ENCODE data around the gene OPN4. TPM values are rescaled to one million over a fixed set of nuclear protein-coding genes. Genes with fewer than 3 reads are reported as not detected.
A peak's percentile ranks its signal among the peaks of the same experiment; 100 is the strongest.

Gene OPN4
- total and polyA plus RNA-seq, 2 of the 8 experiments (the other 6 are each of a cell fraction or from before 2014, with no cell fraction given) = not detected

DNA sequence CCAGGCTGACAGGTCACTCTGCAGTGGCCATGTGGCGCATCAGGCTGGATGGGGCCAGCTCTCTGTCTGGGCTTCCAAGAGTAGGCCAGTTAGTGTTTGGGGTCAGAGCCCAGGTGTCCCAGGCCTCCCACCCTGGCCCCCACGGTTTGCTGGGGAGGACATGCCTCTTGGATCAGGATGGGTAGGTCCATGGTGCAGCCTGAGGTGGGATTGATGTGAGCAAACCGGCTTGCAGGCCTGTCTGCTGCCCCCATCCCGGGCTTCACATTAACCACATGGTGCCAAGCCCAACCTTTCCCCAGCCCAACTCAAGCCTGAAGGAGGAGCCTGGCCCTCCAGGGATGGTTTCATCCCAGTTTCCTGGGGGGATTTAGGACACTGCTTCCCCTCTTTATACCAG lies 53.2 kb downstream of the OPN4 start:
- Histone ChIP-seq H4K8ac (ENCODE audit: extremely low read depth, insufficient read depth, low read length) (no peak overlapping the region; the same call in 1 of the 2 replicates), H4K5ac (ENCODE audit: insufficient read length, low read depth, low read length) (no peak overlapping the region), H3K4me1 (replicated peaks in 1 of 4; ENCODE audit: control insufficient read depth in 3 of 4, insufficient read depth in 4 of 4, low read length in 3 of 4) (peaks cover 0 to 20% (median 11%) of the 10 kb centered on the region in 4 experiments; a peak in 6 of 7 replicates), H3K9me3 (ENCODE audit: insufficient read depth in 2 of 2, low read depth in 1 of 2, low read length in 1 of 2) (no peaks in the 10 kb centered on the region), H2BK20ac (ENCODE audit: low read length) (no peak overlapping the region), H3K56ac (replicated peaks; ENCODE audit: insufficient read length, low read depth, low read length) (no peak overlapping the region), H3K23me2 (ENCODE audit: low read depth, low read length) (peaks cover 6% of the 10 kb centered on the region; the same call in 1 of the 2 replicates), H3K9ac (replicated peaks in 1 of 4; ENCODE audit: extremely low read depth in 1 of 4, low read depth in 3 of 4, low read length in 3 of 4) (no peak overlapping the region), H2BK12ac (ENCODE audit: low read depth, low read length) (no peak overlapping the region), H2BK15ac (ENCODE audit: low read length) (no peak overlapping the region), H3K18ac (ENCODE audit: extremely low read depth, low read length) (no peak overlapping the region), H3K79me2 (ENCODE audit: control insufficient read depth in 1 of 2, insufficient read depth in 2 of 2, low read length in 2 of 2) (no peaks in the 10 kb centered on the region), H3K27ac (ENCODE audit: low read depth, low read length) (no peak overlapping the region), H2AK5ac (ENCODE audit: low read depth, low read length) (no peak overlapping the region), H2AFZ (ENCODE audit: low read length) (no peak overlapping the region), H2BK5ac (ENCODE audit: low read depth, low read length) (no peak overlapping the region), H4K91ac (replicated peaks; ENCODE audit: insufficient read length, low read length) (peak overlapping the region; percentile 44), H3K4me2 (ENCODE audit: insufficient read depth in 1 of 2, low read depth in 2 of 2, low read length in 2 of 2) (no peak overlapping the region), H3K23ac (ENCODE audit: insufficient read length) (no peak overlapping the region), H3K4ac (replicated peaks; ENCODE audit: insufficient read length, low read depth, low read length) (no peak overlapping the region), H4K20me1 (replicated peaks in 1 of 2; ENCODE audit: control insufficient read depth in 1 of 2, insufficient read depth in 2 of 2, low read length in 2 of 2) (no peaks in the 10 kb centered on the region), H3K27me3 (replicated peaks in 1 of 4; ENCODE audit: control insufficient read depth in 3 of 4, extremely low read depth in 1 of 4, insufficient read depth in 3 of 4, low read length in 3 of 4) (no peaks in the 10 kb centered on the region), H3K79me1 (ENCODE audit: low read depth, low read length) (no peaks in the 10 kb centered on the region), H2BK120ac (replicated peaks; ENCODE audit: low read depth, low read length) (no peak overlapping the region), H3K14ac (ENCODE audit: insufficient read length) (no peak overlapping the region), H3K4me3 (ENCODE audit: extremely low read depth in 1 of 4, insufficient read depth in 2 of 4, low read depth in 3 of 4, low read length in 4 of 4) (no peak overlapping the region), H3K36me3 (ENCODE audit: control insufficient read depth in 2 of 4, insufficient read depth in 4 of 4, low read length in 3 of 4) (no peaks in the 10 kb centered on the region)
- DNase-seq (ENCODE audit: low read depth in 1 of 2, low spot score in 2 of 2) (no peak), FAIRE-seq (no peak)
- ChIA-PET POLR2A (ENCODE audit: partially characterized antibody) (interaction anchor here (5.7 kb wide), 1 partner anchor 49 kb away, joined by 45 read pairs; the partner anchor contains the start of gene BMPR1A), CTCF (ENCODE audit: partially characterized antibody) (interaction anchor here (1.6 to 9.3 kb wide), 4 partner anchors 8 to 91 kb away, joined by 3 to 59 read pairs (median 32); no protein-coding TSS in a partner anchor)
- 82% methylated on average over 4 of the region's 4 CpGs; no CpG with 5 or more reads in 1 of the 2 experiments for WGBS, 2 experiments (ENCODE audit: extremely low coverage in 1 of 2, insufficient coverage in 1 of 2, insufficient read length in 1 of 2, insufficient replicate concordance in 2 of 2, low coverage in 1 of 2, low lambda C conversion rate in 2 of 2, missing lambda C conversion rate in 1 of 2)
- TF ChIP-seq KDM1A (IDR thresholded peaks at IDR 0.05; ENCODE audit: borderline replicate concordance, low read length) = no peak
- TF ChIP-seq, protein P1, sequence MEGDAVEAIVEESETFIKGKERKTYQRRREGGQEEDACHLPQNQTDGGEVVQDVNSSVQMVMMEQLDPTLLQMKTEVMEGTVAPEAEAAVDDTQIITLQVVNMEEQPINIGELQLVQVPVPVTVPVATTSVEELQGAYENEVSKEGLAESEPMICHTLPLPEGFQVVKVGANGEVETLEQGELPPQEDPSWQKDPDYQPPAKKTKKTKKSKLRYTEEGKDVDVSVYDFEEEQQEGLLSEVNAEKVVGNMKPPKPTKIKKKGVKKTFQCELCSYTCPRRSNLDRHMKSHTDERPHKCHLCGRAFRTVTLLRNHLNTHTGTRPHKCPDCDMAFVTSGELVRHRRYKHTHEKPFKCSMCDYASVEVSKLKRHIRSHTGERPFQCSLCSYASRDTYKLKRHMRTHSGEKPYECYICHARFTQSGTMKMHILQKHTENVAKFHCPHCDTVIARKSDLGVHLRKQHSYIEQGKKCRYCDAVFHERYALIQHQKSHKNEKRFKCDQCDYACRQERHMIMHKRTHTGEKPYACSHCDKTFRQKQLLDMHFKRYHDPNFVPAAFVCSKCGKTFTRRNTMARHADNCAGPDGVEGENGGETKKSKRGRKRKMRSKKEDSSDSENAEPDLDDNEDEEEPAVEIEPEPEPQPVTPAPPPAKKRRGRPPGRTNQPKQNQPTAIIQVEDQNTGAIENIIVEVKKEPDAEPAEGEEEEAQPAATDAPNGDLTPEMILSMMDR (IDR thresholded peaks at IDR 0.05; ENCODE audit: control extremely low read depth in 1 of 3, insufficient read depth in 1 of 3, low read depth in 1 of 3, low read length in 3 of 3) = no peak

All from H1 (cell line).